Neural progenitor cell (in vitro differentiated cells): ENCODE results near the gene ADGRV1. TPM values are rescaled to one million over a fixed set of nuclear protein-coding genes. Genes with fewer than 3 reads are reported as not detected.

Experiments
- DNase-seq: peaks from one replicate; pipeline ENCODE4 v3.0.0-alpha.2; 2016; ENCODE audit warnings: low spot score
- H2AFZ ChIP-seq: fragments of 200-600 bp; sonication (generic); replicated peaks from 2 replicates; pipeline ENCODE4 v1.6.1; 2016; ENCODE audit warnings: antibody characterized with exemption
- H3F3A ChIP-seq: fragments of 200-600 bp; sonication (generic); 2 replicates; pipeline ENCODE4 v1.6.1; 2016; ENCODE audit warnings: antibody characterized with exemption, low read depth
- H3K27ac ChIP-seq: fragments of 200-600 bp; sonication (generic); 2 replicates; pipeline ENCODE4 v1.5.1; 2016; ENCODE audit warnings: mild to moderate bottlenecking
- H3K27me3 ChIP-seq: fragments of 200-600 bp; sonication (generic); 2 replicates; pipeline ENCODE4 v1.6.1; 2016; ENCODE audit warnings: mild to moderate bottlenecking, moderate library complexity
- H3K36me3 ChIP-seq: fragments of 200-600 bp; sonication (generic); 2 replicates; pipeline ENCODE4 v1.5.1; 2016
- H3K4me1 ChIP-seq: fragments of 200-600 bp; sonication (generic); 2 replicates; pipeline ENCODE4 v1.6.1; 2016; ENCODE audit warnings: mixed run types
- H3K4me2 ChIP-seq: fragments of 200-600 bp; sonication (generic); 2 replicates; pipeline ENCODE4 v1.6.1; 2016
- H3K4me3 ChIP-seq: fragments of 200-600 bp; sonication (generic); 2 replicates; pipeline ENCODE4 v1.5.1; 2016
- H3K79me2 ChIP-seq: fragments of 200-600 bp; sonication (generic); 2 replicates; pipeline ENCODE4 v1.6.1; 2016; ENCODE audit warnings: low read depth
- H3K9ac ChIP-seq: fragments of 200-600 bp; sonication (generic); 2 replicates; pipeline ENCODE4 v1.6.1; 2016
- H3K9me3 ChIP-seq: fragments of 200-600 bp; sonication (generic); 2 replicates; pipeline ENCODE4 v1.5.1; 2016; ENCODE audit warnings: low read depth
- H4K20me1 ChIP-seq: fragments of 200-600 bp; sonication (generic); 2 replicates; pipeline ENCODE4 v1.6.1; 2016; ENCODE audit warnings: low read depth
- H3K27ac Mint-ChIP-seq: 3 replicates; pipeline ENCODE4 v1.8.0; 2021; ENCODE audit warnings: mixed read lengths
- H3K27me3 Mint-ChIP-seq: 2 replicates; pipeline ENCODE4 v1.8.0; 2022; ENCODE audit warnings: low read depth, mild to moderate bottlenecking, inconsistent platforms, moderate library complexity, mixed read lengths; ENCODE audit not compliant: insufficient read depth
- H3K36me3 Mint-ChIP-seq: 3 replicates; pipeline ENCODE4 v1.8.0; 2021; ENCODE audit warnings: mixed read lengths
- H3K4me1 Mint-ChIP-seq: 3 replicates; pipeline ENCODE4 v1.8.0; 2021; ENCODE audit warnings: mixed read lengths
- H3K4me3 Mint-ChIP-seq: 3 replicates; pipeline ENCODE4 v1.8.0; 2021; ENCODE audit warnings: mild to moderate bottlenecking, moderate library complexity, mixed read lengths
- H3K9me3 Mint-ChIP-seq: 3 replicates; pipeline ENCODE4 v1.8.0; 2020; ENCODE audit warnings: mixed read lengths
- CTCF ChIP-seq: fragments of 200-600 bp; sonication (generic); IDR thresholded peaks from 2 replicates; pipeline ENCODE4 v1.5.1; 2017; ENCODE audit warnings: antibody characterized with exemption, mild to moderate bottlenecking
- EZH2 ChIP-seq: fragments of 200-600 bp; sonication (generic); IDR thresholded peaks from 2 replicates; pipeline ENCODE4 v1.6.1; 2017; ENCODE audit warnings: antibody characterized with exemption, mild to moderate bottlenecking, moderate library complexity
- EZH2phosphoT487 ChIP-seq: fragments of 200-600 bp; sonication (generic); IDR thresholded peaks from 2 replicates; pipeline ENCODE4 v1.6.1; 2017; ENCODE audit warnings: antibody characterized with exemption
- total RNA-seq: library from RNA; depleted of rRNA; stranded (reverse); fragments of >200 nt; gene quantifications from 2 replicates; pipeline ENCODE4 v1.2.3, GENCODE V29; 2015; ENCODE audit warnings: low replicate concordance

ADGRV1 gene
- total RNA-seq, 1 donor from 2014 or later, result 151 TPM

DNA sequence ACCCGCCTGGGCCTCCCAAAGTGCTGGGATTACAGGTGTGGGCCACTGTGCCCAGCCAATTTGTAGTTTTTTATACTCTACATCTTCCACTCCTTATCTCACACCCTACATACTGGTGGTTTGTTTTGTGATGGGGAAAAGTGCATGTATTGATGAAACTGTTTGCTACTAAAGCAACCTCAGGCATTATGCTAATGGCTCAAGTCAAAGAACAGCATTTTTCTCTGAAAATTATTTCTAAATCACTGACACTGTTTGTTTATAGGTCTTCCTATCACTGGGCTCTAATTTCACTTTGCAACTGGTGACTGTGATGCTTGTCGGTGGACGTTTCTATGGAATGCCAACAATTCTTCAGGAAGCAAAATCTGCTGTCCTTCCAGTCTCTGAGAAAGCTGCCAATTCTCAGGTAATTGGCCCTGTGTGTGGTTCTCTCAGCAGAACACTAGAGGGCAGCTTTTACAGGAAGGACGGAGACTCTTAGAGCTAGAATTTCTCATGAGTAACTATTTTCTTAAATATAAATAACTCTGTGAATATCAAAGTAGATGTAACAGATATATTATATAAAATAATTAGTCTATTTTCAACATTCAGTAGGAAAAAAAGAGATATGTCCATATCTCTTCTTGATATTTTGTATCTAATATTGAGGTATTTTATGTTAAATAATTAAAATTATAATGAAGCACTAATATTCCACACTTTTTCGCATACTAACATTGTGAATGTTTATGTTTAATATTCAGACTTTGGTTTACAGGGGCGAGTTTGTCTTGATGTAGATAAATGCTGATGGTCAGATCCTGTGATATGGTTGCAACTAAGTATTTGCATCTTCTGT is 244.1 kb downstream of the ADGRV1 start:
- Mint-ChIP-seq H3K9me3 (peaks cover 27% of the 10 kb centered on the region), H3K27ac (no peak overlapping the region), H3K27me3 (peaks cover 9% of the 10 kb centered on the region), H3K4me3 (no peak overlapping the region), H3K36me3 (peaks cover 16% of the 10 kb centered on the region), H3K4me1 (no peaks in the 10 kb centered on the region)
- Histone ChIP-seq H3K36me3 (peaks cover 3% of the 10 kb centered on the region), H3K9ac (no peak overlapping the region), H2AFZ (no peak overlapping the region), H3F3A (peaks cover 4% of the 10 kb centered on the region), H3K4me2 (no peak overlapping the region), H3K79me2 (no peaks in the 10 kb centered on the region), H4K20me1 (no peaks in the 10 kb centered on the region), H3K9me3 (peaks cover 2% of the 10 kb centered on the region), H3K27ac (no peak overlapping the region), H3K4me1 (no peaks in the 10 kb centered on the region), H3K4me3 (no peak overlapping the region), H3K27me3 (no peaks in the 10 kb centered on the region)
- TF ChIP-seq EZH2phosphoT487 (no peak), EZH2 (no peak), CTCF (peak; percentile 82)
- peak; percentile 70 for DNase-seq

DNA sequence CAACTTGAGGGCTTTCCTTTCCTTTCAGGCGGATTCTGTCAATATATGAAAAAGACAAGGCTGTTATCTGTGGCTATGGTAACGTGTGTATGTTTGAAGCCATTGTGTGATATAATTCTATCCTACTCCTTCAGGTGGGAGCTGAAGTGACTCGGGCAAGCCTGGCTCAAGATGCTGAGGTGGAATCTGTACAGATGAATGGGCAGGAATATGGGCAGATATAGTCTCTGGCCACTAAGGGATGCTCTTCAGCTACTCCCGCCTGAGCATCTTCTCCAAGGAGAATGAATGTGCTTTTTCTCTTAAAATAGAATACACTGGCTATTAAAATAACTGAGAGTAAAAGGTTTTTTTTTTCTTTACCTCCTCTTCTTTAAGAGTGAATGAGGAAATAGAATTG is 244.8 kb downstream of the ADGRV1 start:
- H3K27me3 Mint-ChIP-seq, result peaks cover 3% of the 10 kb centered on the region
- Histone ChIP-seq H3K36me3 (peaks cover 2% of the 10 kb centered on the region), H3K27me3 (no peaks in the 10 kb centered on the region)

DNA sequence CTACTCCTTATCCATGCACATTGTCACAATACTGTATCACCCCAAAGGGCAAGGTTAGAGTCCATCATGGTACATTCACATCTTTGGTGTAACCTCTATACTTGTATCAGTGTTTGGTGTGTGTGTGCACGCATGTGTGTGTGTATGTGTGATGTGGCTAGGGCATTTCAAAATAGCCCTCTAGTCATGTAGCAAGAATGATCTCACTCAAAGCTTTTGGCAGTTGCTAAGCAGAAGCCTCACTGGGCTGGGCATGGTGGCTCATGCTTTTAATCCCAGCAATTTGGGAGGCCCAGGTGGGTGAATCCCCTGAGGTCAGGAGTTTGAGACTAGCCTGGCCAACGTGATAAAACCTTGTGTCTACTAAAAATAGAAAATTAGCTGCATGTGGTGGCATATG is 245.3 kb downstream of the ADGRV1 start:
- Histone ChIP-seq H4K20me1 (no peaks in the 10 kb centered on the region), H3K36me3 (no peaks in the 10 kb centered on the region), H3K4me1 (no peaks in the 10 kb centered on the region), H3K9me3 (no peaks in the 10 kb centered on the region), H3F3A (peaks cover 4% of the 10 kb centered on the region), H3K4me2 (no peak overlapping the region), H3K4me3 (no peak overlapping the region), H3K27ac (no peak overlapping the region), H2AFZ (no peak overlapping the region), H3K79me2 (no peaks in the 10 kb centered on the region), H3K9ac (no peak overlapping the region), H3K27me3 (no peaks in the 10 kb centered on the region)
- no peaks in the 10 kb centered on the region for H3K4me1 Mint-ChIP-seq
- peaks cover 14% of the 10 kb centered on the region for H3K36me3 Mint-ChIP-seq
- no peak overlapping the region for H3K4me3 Mint-ChIP-seq
- no peak overlapping the region for H3K27ac Mint-ChIP-seq
- DNase-seq, result no peak
- no peak for TF ChIP-seq EZH2phosphoT487
- TF ChIP-seq EZH2, result no peak
- H3K27me3 Mint-ChIP-seq, result peaks cover 2% of the 10 kb centered on the region
- peaks cover 15% of the 10 kb centered on the region for H3K9me3 Mint-ChIP-seq

More for the DNA sequence above, 244.8 kb downstream of the ADGRV1 start:
- Histone ChIP-seq H3K27ac (no peak overlapping the region), H4K20me1 (no peaks in the 10 kb centered on the region), H3K4me1 (no peaks in the 10 kb centered on the region), H3K9ac (no peak overlapping the region), H3K4me2 (no peak overlapping the region), H3K79me2 (no peaks in the 10 kb centered on the region), H3K9me3 (no peaks in the 10 kb centered on the region), H3F3A (peaks cover 4% of the 10 kb centered on the region), H3K4me3 (no peak overlapping the region), H2AFZ (no peak overlapping the region)
- Mint-ChIP-seq H3K9me3 (peaks cover 20% of the 10 kb centered on the region), H3K4me3 (no peak overlapping the region), H3K36me3 (peaks cover 12% of the 10 kb centered on the region), H3K27ac (no peak overlapping the region), H3K4me1 (no peaks in the 10 kb centered on the region)
- no peak for DNase-seq
- TF ChIP-seq CTCF (no peak), EZH2phosphoT487 (no peak), EZH2 (no peak)

GRCh38 chr5:90807496-90807895 is 248.9 kb downstream of the ADGRV1 start:
- H3K27ac Mint-ChIP-seq, result no peak overlapping the region
- no peak for DNase-seq

More at GRCh38 chr5:90807496-90807895, 248.9 kb downstream of the ADGRV1 start:
- TF ChIP-seq EZH2 (no peak), CTCF (no peak), EZH2phosphoT487 (no peak)
- Histone ChIP-seq H3K36me3 (peaks cover 6% of the 10 kb centered on the region), H2AFZ (no peak overlapping the region), H3K9me3 (no peaks in the 10 kb centered on the region), H3K4me1 (no peaks in the 10 kb centered on the region), H3K27me3 (no peaks in the 10 kb centered on the region), H4K20me1 (no peaks in the 10 kb centered on the region), H3F3A (no peaks in the 10 kb centered on the region), H3K4me3 (no peak overlapping the region), H3K27ac (no peak overlapping the region), H3K9ac (no peak overlapping the region), H3K4me2 (no peak overlapping the region), H3K79me2 (no peaks in the 10 kb centered on the region)
- H3K27me3 Mint-ChIP-seq, result no peaks in the 10 kb centered on the region
- H3K4me3 Mint-ChIP-seq, result no peak overlapping the region
- peaks cover 24% of the 10 kb centered on the region for H3K36me3 Mint-ChIP-seq
- H3K9me3 Mint-ChIP-seq, result no peaks in the 10 kb centered on the region
- H3K4me1 Mint-ChIP-seq, result no peaks in the 10 kb centered on the region
